ENCODE results near the gene LCE2A.
A peak's percentile ranks its signal among the peaks of the same experiment; 100 is the strongest.

LCE2A gene

DNA sequence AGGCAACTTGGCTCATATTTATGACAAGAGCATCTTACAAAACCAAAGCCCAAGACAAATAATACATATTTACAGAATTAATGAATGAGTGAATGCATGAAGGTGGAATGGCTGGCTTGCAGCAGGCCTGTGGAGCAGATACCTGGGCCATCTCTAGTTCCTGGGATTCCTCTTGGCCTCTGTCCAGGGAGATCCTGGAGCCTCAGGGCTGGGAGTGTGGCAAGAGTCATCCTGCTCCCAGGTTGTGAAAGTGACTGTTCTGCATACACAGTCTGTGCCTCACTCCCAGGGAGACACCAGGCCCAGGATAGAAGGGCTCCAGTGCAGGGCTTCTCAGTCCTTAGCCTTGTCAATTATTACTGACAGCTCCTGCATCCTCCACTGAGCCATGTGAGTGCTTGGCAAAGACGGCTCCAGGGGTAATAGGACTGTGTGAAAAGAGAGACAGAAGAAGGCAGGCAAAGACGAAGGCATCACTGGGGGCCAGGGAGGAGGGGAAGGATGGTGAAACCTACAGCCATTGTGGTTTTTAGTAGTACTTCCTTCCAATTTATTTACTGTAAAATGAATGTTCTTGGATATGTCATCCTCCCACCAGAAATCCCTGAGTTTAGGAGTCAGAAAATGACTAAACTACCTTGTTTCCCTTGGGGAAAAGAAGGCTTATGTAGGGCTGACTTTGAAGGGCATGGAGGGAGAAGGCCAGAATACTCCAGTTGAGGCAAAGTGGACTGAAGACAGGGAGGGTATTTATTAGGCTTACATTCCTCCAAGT lies 45.4 kb downstream of the LCE2A start:
- no peak for DNase-seq

DNA sequence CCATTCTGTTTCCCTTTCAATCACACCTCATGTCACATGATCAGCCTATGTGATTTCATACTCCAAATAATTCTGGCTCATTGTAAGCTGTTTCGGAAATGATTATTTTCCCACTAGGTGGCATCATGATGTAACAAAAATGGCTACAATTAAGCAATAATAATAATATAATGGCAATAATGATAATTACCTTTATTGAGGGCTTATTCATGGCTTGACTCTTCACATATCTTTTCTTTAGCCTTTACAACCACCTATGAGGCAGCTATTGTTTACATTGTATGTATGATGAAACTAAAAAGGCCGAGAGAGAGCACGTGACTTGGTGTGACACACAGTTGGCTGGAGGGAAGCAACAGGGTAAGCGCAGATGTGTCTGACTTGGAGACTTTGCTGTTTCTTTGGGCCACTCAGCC lies 47.2 kb downstream of the LCE2A start:
- DNase-seq, result peak; percentile 3

DNA sequence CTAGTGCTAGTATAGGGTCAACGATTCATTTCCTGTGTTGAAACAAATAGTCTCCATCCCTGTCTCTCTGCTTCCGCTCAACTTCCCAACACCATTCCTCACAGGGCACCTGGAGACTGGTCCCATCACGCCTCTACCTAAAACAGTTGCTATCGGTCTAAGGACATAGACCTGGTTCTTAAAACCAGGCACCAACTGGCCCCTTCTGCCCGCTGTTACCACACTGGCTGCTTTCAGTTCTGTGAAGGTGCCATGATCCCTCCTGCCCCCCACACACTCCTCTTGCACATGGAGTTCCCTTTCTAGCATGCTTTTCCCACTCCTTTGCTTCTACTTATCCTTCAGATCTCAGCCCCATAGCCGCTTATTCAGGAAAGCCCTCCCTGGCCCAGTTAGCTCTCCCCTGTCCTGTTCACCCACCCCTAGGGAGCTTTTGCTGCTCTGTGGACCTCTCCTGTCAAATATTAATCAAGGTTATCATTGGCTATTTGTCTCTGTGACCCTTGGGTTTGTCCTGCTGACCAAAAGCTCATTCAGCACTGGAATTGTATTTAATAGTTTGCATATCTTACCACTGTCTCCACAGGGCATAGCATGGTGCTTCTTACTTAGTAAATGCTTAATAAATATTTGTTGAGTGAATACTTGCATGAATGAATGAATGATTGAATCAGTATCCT lies 47.8 kb downstream of the LCE2A start:
- no peak for DNase-seq

DNA sequence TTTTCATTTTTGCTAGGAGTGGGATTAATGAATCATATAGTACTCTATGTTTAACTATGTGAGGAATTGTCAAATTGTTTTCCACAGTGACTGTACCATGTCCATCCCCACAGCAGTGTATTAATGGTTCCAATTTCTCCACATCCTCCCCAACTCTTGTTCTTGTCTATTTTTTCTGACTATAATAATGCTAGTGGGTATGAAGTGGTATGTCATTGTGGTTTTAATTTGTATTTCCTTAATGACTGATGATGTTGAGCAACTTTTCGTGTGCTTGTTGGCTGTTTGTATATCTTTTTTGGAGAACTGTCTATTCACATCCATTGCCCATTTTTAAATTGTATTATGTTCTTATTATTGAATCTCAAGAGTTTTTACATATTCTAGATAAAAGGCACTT lies 49.7 kb downstream of the LCE2A start:
- DNase-seq, result no peak
